ENCODE data around the gene IL6. TPM values are rescaled to one million over a fixed set of nuclear protein-coding genes. Genes with fewer than 3 reads are reported as not detected.
A peak's percentile ranks its signal among the peaks of the same experiment; 100 is the strongest.

The IL6 gene
- polyA plus RNA-seq, 1 of the 3 experiments (the other 2 are of a cell fraction): 20.5 TPM

DNA sequence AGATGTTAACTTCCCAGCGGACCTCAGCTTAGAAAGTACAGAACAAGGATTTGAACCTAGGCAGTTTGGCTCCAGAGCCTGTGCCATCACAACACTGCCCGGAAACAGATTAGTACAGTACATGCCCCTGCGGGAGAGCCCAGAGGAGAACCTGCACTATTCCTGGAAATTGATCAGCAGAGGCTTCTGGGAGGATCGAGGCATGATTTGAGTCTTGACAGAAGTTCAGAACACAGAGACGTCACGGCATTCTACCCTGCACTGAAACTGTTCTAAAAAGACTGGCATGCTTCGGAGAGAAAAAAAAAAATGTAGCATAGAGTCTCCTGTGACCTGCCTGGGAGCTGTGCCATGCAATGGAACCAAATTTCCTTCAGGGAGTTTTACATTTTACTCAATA lies 9.2 kb upstream of the IL6 start:
- Histone ChIP-seq H3K4me3 (ENCODE audit: low read depth in 2 of 2, low read length in 1 of 2) (peak overlapping the region in 1 of 2 experiments; percentile 36; a peak in 2 of 4 replicates), H3K9me3 (no peaks in the 10 kb centered on the region), H3K36me3 (replicated peaks in 1 of 2; ENCODE audit: control insufficient read depth in 1 of 2, insufficient read depth in 2 of 2, low read length in 1 of 2) (no peaks in the 10 kb centered on the region), H4K20me1 (ENCODE audit: insufficient read depth) (no peaks in the 10 kb centered on the region), H3K27me3 (ENCODE audit: insufficient read depth) (peaks cover under 1% of the 10 kb centered on the region; the same call in 1 of the 2 replicates), H3F3A (replicated peaks; ENCODE audit: insufficient read depth) (peaks cover 18% of the 10 kb centered on the region), H3K9me2 (no peaks in the 10 kb centered on the region), H3K4me1 (ENCODE audit: control insufficient read depth in 1 of 2, insufficient read depth in 2 of 2, low read depth in 1 of 2, low read length in 1 of 2) (peaks cover 0 to 9% of the 10 kb centered on the region in 2 experiments; a peak in 2 of 4 replicates), H3K79me2 (ENCODE audit: insufficient read depth) (no peaks in the 10 kb centered on the region), H2AFZ (ENCODE audit: low read depth) (peak overlapping the region; percentile 38; the same call in 1 of the 2 replicates), H3K9ac (peak overlapping the region; percentile 32; the same call in 1 of the 2 replicates), H3K27ac (ENCODE audit: low read depth in 2 of 2, low read length in 1 of 2) (peak overlapping the region; percentile 51 to 87; a peak in 3 of 4 replicates), H3K4me2 (peak overlapping the region; percentile 77)
- ChIA-PET CTCF (interaction anchor here (2.5 kb wide), 1 partner anchor 157 kb away, joined by 7 read pairs; no protein-coding TSS in a partner anchor), POLR2A (no interaction called here)
- no peak for DNase-seq
- WGBS (ENCODE audit: low lambda C conversion rate): 8% methylated on average over 7 of the region's 7 CpGs
- no peak for TF ChIP-seq POLR2AphosphoS5 (IDR thresholded peaks at IDR 0.05; ENCODE audit: low read depth, low read length)
- TF ChIP-seq USF1 (IDR thresholded peaks at IDR 0.05; ENCODE audit: borderline replicate concordance, low read depth): no peak
- TF ChIP-seq MEF2A (IDR thresholded peaks at IDR 0.05; ENCODE audit: borderline replicate concordance, low read depth): no peak

DNA sequence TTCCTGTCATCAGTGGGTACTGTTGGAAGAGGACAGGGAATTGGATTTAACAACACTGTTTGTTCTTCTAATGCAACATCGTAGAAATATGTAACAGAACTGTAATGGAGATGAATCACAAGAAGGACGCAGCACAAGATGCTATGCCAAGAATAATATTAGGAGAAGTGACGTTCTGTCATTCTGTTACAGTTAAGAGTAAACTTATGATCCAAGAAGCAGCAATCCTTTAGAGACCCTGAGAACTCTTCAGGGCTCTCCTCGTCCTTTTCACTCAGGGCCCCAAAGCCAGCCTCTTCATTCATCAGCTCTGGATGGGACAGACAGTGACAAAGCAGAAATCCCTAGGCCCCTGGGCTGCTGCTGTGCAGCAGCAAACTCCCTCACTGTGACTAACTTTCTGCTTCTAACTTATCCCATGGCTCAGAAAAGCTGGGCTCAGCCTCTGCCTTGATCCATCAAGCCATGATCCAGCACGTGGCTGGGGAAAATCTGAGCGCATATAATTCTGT lies 8.7 kb upstream of the IL6 start:
- H3K79me2 ChIP-seq (ENCODE audit: insufficient read depth): no peaks in the 10 kb centered on the region
- H3K4me2 ChIP-seq: peak overlapping the region; percentile 77
- H3K9ac ChIP-seq: peak overlapping the region; percentile 37; the same call in 1 of the 2 replicates
- ChIA-PET POLR2A (no interaction called here), CTCF (interaction anchor here (0.9 to 2.5 kb wide), 3 partner anchors 10 to 337 kb away, joined by 3 to 7 read pairs (median 4); no protein-coding TSS in a partner anchor)
- H3K9me3 ChIP-seq: no peaks in the 10 kb centered on the region
- no peaks in the 10 kb centered on the region; the same call in 1 of the 2 replicates for H3K27me3 ChIP-seq (ENCODE audit: insufficient read depth)
- H3K4me3 ChIP-seq (ENCODE audit: low read depth in 2 of 2, low read length in 1 of 2): peak overlapping the region in 1 of 2 experiments; percentile 36; a peak in 2 of 4 replicates
- peak overlapping the region; percentile 24; the same call in 1 of the 2 replicates for H2AFZ ChIP-seq (ENCODE audit: low read depth)
- peaks cover 2 to 11% of the 10 kb centered on the region in 2 experiments; a peak in 3 of 4 replicates for H3K4me1 ChIP-seq (ENCODE audit: control insufficient read depth in 1 of 2, insufficient read depth in 2 of 2, low read depth in 1 of 2, low read length in 1 of 2)
- H3K27ac ChIP-seq (ENCODE audit: low read depth in 2 of 2, low read length in 1 of 2): peak overlapping the region; percentile 51 to 87; a peak in 3 of 4 replicates
- no peaks in the 10 kb centered on the region for H3K36me3 ChIP-seq (replicated peaks in 1 of 2; ENCODE audit: control insufficient read depth in 1 of 2, insufficient read depth in 2 of 2, low read length in 1 of 2)
- H3F3A ChIP-seq (replicated peaks; ENCODE audit: insufficient read depth): peaks cover 18% of the 10 kb centered on the region
- H3K9me2 ChIP-seq: no peaks in the 10 kb centered on the region
- WGBS (ENCODE audit: low lambda C conversion rate): 11% methylated on average over 6 of the region's 6 CpGs
- DNase-seq: no peak
- H4K20me1 ChIP-seq (ENCODE audit: insufficient read depth): no peaks in the 10 kb centered on the region
- TF ChIP-seq, protein P1, sequence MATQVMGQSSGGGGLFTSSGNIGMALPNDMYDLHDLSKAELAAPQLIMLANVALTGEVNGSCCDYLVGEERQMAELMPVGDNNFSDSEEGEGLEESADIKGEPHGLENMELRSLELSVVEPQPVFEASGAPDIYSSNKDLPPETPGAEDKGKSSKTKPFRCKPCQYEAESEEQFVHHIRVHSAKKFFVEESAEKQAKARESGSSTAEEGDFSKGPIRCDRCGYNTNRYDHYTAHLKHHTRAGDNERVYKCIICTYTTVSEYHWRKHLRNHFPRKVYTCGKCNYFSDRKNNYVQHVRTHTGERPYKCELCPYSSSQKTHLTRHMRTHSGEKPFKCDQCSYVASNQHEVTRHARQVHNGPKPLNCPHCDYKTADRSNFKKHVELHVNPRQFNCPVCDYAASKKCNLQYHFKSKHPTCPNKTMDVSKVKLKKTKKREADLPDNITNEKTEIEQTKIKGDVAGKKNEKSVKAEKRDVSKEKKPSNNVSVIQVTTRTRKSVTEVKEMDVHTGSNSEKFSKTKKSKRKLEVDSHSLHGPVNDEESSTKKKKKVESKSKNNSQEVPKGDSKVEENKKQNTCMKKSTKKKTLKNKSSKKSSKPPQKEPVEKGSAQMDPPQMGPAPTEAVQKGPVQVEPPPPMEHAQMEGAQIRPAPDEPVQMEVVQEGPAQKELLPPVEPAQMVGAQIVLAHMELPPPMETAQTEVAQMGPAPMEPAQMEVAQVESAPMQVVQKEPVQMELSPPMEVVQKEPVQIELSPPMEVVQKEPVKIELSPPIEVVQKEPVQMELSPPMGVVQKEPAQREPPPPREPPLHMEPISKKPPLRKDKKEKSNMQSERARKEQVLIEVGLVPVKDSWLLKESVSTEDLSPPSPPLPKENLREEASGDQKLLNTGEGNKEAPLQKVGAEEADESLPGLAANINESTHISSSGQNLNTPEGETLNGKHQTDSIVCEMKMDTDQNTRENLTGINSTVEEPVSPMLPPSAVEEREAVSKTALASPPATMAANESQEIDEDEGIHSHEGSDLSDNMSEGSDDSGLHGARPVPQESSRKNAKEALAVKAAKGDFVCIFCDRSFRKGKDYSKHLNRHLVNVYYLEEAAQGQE (IDR thresholded peaks at IDR 0.05; ENCODE audit: low read depth, low read length): no peak
- TF ChIP-seq JUND (IDR thresholded peaks at IDR 0.05) (peak; percentile 70; the same call in 1 of the 2 replicates), NRF1 (IDR thresholded peaks at IDR 0.05; ENCODE audit: low read depth, low read length) (no peak), FOXM1 (IDR thresholded peaks at IDR 0.05; ENCODE audit: low read depth) (no peak), POLR2AphosphoS5 (IDR thresholded peaks at IDR 0.05; ENCODE audit: low read depth, low read length) (peak; percentile 25; the same call in 1 of the 2 replicates), ELF1 (IDR thresholded peaks at IDR 0.05) (no peak), CHD2 (IDR thresholded peaks at IDR 0.05; ENCODE audit: low read length, partially characterized antibody) (no peak), FOXJ3 (CRISPR knock-in tag; IDR thresholded peaks at IDR 0.05) (no peak), NFIC (IDR thresholded peaks at IDR 0.05; ENCODE audit: borderline replicate concordance) (peak; percentile 95), TEAD4 (IDR thresholded peaks at IDR 0.05; ENCODE audit: borderline replicate concordance, insufficient read depth) (peak; percentile 29; the same call in 1 of the 2 replicates)
- TF ChIP-seq, protein P2, sequence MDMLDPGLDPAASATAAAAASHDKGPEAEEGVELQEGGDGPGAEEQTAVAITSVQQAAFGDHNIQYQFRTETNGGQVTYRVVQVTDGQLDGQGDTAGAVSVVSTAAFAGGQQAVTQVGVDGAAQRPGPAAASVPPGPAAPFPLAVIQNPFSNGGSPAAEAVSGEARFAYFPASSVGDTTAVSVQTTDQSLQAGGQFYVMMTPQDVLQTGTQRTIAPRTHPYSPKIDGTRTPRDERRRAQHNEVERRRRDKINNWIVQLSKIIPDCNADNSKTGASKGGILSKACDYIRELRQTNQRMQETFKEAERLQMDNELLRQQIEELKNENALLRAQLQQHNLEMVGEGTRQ (IDR thresholded peaks at IDR 0.05; ENCODE audit: borderline replicate concordance, low read depth, low read length): no peak
- TF ChIP-seq, protein P3, sequence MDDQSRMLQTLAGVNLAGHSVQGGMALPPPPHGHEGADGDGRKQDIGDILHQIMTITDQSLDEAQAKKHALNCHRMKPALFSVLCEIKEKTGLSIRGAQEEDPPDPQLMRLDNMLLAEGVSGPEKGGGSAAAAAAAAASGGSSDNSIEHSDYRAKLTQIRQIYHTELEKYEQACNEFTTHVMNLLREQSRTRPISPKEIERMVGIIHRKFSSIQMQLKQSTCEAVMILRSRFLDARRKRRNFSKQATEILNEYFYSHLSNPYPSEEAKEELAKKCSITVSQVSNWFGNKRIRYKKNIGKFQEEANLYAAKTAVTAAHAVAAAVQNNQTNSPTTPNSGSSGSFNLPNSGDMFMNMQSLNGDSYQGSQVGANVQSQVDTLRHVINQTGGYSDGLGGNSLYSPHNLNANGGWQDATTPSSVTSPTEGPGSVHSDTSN (IDR thresholded peaks at IDR 0.05): peak; percentile 63
- TF ChIP-seq, protein P4, sequence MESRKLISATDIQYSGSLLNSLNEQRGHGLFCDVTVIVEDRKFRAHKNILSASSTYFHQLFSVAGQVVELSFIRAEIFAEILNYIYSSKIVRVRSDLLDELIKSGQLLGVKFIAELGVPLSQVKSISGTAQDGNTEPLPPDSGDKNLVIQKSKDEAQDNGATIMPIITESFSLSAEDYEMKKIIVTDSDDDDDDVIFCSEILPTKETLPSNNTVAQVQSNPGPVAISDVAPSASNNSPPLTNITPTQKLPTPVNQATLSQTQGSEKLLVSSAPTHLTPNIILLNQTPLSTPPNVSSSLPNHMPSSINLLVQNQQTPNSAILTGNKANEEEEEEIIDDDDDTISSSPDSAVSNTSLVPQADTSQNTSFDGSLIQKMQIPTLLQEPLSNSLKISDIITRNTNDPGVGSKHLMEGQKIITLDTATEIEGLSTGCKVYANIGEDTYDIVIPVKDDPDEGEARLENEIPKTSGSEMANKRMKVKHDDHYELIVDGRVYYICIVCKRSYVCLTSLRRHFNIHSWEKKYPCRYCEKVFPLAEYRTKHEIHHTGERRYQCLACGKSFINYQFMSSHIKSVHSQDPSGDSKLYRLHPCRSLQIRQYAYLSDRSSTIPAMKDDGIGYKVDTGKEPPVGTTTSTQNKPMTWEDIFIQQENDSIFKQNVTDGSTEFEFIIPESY (IDR thresholded peaks at IDR 0.05; ENCODE audit: borderline replicate concordance, low read depth): no peak
- TF ChIP-seq, protein P5, sequence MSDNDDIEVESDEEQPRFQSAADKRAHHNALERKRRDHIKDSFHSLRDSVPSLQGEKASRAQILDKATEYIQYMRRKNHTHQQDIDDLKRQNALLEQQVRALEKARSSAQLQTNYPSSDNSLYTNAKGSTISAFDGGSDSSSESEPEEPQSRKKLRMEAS (IDR thresholded peaks at IDR 0.05; ENCODE audit: low read depth): 0 out of 2 replicates have a peak, but pooled peaks have one; percentile 23

Measured in SK-N-SH (cell line).